HG03139 (cell line): ENCODE data around the gene NR3C2.
"Not testable (repeated sequence)": the region's sequence is repeated elsewhere in the genome, so short reads cannot be mapped to it uniquely, and the experiment has no call there.

ENCODE experiments used
- ATAC-seq: cut with Tn5 transposase; IDR thresholded peaks from one replicate; pipeline ENCODE4 v1.9.1; 2021; ENCODE audit not compliant: unreplicated experiment

The NR3C2 gene

GRCh38 chr4:148323316-148323715 is 118.9 kb downstream of the NR3C2 start:
- not testable (repeated sequence) for ATAC-seq

GRCh38 chr4:148315049-148315448 is 127.2 kb downstream of the NR3C2 start:
- ATAC-seq: no peak

- no peak for ATAC-seq
These were observed 129.2 kb downstream of the NR3C2 start for GRCh38 chr4:148312956-148313490.

GRCh38 chr4:148311526-148311925 is 130.7 kb downstream of the NR3C2 start:
- ATAC-seq: no peak

- ATAC-seq: no peak
These were observed 131.5 kb downstream of the NR3C2 start for GRCh38 chr4:148310756-148311155.

- no peak for ATAC-seq
These were observed 136.5 kb downstream of the NR3C2 start for GRCh38 chr4:148305751-148306150.

- no peak for ATAC-seq
These were observed 139.8 kb downstream of the NR3C2 start for GRCh38 chr4:148302416-148302815.

GRCh38 chr4:148300877-148301276 is 141.3 kb downstream of the NR3C2 start:
- ATAC-seq: no peak

GRCh38 chr4:148299337-148299736 is 142.9 kb downstream of the NR3C2 start:
- ATAC-seq: no peak

GRCh38 chr4:148296498-148296897 is 145.7 kb downstream of the NR3C2 start:
- no peak for ATAC-seq

- no peak for ATAC-seq
These were observed 146.6 kb downstream of the NR3C2 start for GRCh38 chr4:148295642-148296041.

GRCh38 chr4:148293571-148293970 is 148.6 kb downstream of the NR3C2 start:
- ATAC-seq: no peak

- no peak for ATAC-seq
These were observed 149.5 kb downstream of the NR3C2 start for GRCh38 chr4:148292686-148293085.

- no peak for ATAC-seq
These were observed 152.5 kb downstream of the NR3C2 start for GRCh38 chr4:148289740-148290139.

GRCh38 chr4:148288448-148288847 is 153.8 kb downstream of the NR3C2 start:
- no peak for ATAC-seq

- ATAC-seq: no peak
These were observed 155.1 kb downstream of the NR3C2 start for GRCh38 chr4:148287111-148287510.

GRCh38 chr4:148286012-148286411 is 156.2 kb downstream of the NR3C2 start:
- no peak for ATAC-seq

- ATAC-seq: no peak
These were observed 158.5 kb downstream of the NR3C2 start for GRCh38 chr4:148283665-148284064.

GRCh38 chr4:148278310-148278709 is 163.9 kb downstream of the NR3C2 start:
- ATAC-seq: no peak

- ATAC-seq: no peak
These were observed 166.9 kb downstream of the NR3C2 start for GRCh38 chr4:148275266-148275665.

GRCh38 chr4:148273501-148273986 is 168.7 kb downstream of the NR3C2 start:
- ATAC-seq: no peak

- ATAC-seq: no peak
These were observed 171.0 kb downstream of the NR3C2 start for GRCh38 chr4:148271166-148271565.

GRCh38 chr4:148270630-148271029 is 171.6 kb downstream of the NR3C2 start:
- ATAC-seq: no peak
